ENCODE data around the gene DNAH10.

DNAH10 gene

GRCh38 chr12:123843912-123844748 is 82.0 kb downstream of the DNAH10 start:
- no peak for DNase-seq

DNA sequence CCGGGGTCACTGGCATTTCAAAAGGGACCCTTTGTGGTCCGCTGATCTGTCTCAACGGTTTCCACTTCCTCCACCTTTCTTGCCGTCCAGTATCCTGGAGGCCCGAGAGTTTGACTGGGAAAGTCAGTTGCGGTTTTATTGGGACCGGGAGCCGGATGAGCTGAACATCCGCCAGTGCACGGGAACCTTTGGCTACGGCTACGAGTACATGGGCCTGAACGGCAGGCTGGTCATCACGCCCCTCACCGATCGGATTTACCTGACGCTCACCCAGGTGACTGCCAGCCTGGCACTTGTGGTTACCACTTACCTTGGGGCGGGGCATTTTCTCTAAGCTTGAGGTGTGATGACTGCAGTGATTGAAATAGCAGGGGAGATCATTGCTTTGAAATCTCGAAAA is 83.8 kb downstream of the DNAH10 start:
- no peak for DNase-seq

GRCh38 chr12:123846340-123846739 is 84.2 kb downstream of the DNAH10 start:
- no peak for DNase-seq

DNA sequence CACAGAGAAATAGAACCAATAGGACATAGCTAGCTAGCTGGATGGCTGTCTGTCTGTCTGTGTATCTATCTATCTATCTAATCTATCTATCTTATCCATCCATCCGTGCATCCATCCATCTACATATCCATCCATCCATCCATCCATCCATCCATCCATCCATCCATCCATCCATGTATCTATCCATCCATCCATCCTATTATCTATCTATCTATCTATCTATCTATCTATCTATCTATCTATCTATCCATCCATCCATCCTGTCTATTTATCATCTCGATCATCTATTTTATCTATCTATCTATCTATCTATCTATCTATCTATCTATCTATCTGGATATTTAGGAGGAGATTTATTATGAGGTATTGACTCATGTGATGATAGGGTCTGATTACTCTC is 84.9 kb downstream of the DNAH10 start:
- DNase-seq: no peak

- DNase-seq: no peak
These were observed 85.8 kb downstream of the DNAH10 start for GRCh38 chr12:123847876-123848275.

DNA sequence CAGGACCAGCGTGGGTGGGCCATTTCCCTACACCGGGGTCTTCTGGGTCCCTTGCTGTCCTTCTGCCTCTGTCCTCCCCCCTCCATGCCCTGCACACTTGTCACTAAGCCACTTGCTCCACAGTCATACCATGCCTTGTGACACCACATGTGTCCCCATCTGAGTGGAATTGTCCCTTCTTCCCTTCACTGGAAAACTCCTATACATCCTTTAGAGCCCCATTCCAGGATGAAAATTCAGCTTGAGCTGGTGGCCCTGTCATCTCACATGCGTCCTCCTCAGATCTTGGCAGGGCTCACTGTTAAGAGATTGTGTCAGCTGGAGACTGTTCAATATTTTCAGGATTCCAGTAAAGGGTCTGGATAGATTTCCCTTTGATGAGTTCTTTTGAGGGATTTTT is 87.4 kb downstream of the DNAH10 start:
- DNase-seq: no peak

DNA sequence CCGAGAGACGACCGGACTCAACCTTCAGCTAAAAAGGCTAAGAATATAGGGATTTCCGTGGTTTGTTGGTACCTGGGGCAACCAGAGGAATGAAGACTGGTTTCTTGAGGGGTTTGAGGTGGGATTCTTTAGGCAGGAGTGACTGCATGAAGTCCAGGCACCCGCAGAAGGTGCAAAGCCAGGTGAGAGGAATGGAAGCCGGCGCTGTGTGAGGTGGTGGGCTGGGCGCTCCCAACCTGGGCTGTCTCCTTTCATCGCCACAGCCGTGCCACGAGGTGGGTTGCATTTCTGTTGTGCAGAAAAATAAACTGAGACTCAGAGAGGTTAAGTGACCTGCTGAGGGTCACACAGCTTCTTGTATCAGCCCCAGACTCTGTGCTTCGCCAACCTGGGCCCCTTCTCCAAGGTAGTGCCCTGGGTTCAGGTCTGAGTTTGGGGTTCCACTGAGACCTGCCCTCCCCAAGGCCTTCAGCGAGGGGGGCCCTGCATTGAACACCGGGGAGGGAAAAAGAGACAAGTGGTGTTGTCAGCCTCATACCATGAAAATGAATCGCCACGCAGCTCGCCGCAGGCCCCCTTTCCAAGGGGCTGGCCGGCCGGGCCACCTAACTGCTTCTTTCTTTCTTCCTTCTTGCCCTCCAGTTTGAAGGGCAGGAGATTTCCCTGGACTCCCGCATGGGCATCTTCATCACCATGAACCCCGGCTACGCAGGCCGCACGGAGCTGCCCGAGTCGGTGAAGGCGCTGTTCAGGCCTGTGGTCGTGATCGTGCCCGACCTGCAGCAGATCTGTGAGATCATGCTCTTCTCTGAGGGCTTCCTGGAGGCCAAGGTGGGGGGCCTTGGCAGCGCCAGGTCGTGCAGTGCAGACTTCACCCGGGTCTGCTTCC is 88.4 kb downstream of the DNAH10 start:
- no peak for DNase-seq

GRCh38 chr12:123853396-123854070 is 91.4 kb downstream of the DNAH10 start:
- DNase-seq: no peak

GRCh38 chr12:123854232-123854631 is 92.1 kb downstream of the DNAH10 start:
- DNase-seq: no peak

DNA sequence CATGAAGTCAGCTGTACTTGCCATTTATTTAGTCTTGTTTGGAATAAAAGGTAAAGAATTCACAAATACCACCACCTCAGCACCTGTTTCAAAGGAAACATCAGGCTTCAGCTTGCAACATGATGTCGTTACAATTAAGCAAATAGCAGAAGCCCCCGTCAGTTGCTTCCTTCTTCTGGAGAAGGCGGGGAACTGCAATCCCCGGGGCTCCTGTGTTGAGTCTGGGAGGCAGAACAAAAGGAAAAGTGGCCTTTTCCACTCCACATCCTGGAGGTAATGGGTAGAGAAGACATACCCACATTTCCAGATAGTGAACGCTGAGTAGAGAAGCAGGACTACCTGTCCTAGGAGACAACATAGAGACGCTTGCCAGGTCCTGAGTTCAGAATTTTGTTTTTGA is 92.8 kb downstream of the DNAH10 start:
- DNase-seq: no peak

DNA sequence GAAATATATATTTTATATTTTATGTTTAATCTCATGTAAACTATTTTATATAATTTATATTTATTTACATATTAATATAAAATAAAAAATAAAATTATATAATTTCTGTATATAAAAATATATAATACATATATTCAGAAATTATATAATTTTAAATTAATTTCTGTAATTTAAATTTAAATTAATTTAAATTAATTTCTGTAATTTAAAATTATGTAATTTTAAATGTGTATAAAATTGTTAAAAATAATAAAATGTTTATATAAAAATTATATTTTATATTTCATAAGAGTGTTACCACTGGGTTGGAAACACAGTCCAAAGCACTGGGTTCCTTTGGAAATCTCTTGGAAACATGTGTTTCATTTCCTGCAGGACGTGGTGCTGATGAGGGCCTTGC is 94.6 kb downstream of the DNAH10 start:
- no peak for DNase-seq

- no peak for DNase-seq
These were observed 96.1 kb downstream of the DNAH10 start for GRCh38 chr12:123858176-123858575.

DNA sequence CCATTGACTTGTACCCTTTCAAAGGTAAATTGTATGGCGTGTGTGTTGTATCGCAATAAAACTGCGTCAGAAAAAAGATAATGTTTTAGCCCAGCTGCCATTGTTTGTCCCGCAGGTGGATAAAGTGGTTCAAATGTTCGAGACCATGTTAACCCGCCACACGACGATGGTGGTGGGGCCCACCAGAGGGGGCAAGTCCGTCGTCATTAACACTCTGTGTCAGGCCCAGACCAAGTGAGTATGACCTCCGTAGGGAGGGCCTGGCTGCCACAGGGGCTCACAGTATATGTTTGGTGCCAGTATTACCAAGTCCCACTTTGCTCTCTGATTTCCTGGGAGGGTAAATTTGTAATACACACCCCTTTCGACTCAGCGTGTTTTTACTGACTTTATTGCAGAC is 96.9 kb downstream of the DNAH10 start:
- DNase-seq: no peak

GRCh38 chr12:123860377-123860776 is 98.3 kb downstream of the DNAH10 start:
- DNase-seq: peak in 1 of 51 donors; percentile 15

DNA sequence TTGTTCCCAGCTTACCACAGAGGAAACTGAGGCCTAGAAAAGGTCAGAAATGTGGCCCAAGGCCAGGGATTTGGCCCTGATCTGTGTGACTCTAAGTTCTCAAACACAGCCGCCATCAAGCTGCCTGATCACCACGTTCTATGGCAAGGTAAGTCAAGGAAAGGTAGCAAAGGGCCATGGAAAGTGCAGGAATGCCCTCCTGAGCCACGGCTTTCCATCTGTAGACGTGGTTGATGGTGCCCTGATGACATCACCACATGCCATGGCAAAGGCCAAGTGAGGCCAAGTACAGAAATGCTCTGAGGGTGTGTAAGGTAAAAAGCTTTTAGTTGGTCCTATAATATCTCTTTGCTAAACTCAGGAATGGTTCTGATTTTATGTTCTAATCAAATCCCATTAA is 99.3 kb downstream of the DNAH10 start:
- DNase-seq: no peak

GRCh38 chr12:123867141-123867540 is 105.0 kb downstream of the DNAH10 start:
- no peak for DNase-seq

GRCh38 chr12:123868791-123869190 is 106.7 kb downstream of the DNAH10 start:
- DNase-seq: peak in 2 of 51 donors; percentile 3 to 4

GRCh38 chr12:123873793-123874192 is 111.7 kb downstream of the DNAH10 start:
- no peak for DNase-seq

DNA sequence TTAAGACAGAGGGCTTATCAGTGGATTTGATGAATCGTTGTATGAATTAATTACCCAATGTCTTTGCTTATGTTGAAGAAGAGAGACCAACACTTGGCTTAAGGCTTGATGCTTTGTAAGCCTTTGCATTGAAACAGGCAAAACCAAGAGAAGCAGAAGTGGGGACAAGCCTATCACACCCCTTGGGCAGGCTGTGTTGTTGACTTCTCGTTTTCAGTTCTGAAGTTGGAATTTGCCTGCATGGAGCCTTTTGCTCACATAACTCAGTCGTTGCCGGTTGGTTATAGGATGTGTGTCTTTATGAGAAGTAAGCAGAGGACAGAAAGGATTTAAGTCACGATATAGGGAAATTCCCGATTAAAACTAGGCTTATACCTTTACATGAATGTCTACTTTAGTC is 115.9 kb downstream of the DNAH10 start:
- DNase-seq: no peak

GRCh38 chr12:123879101-123879500 is 117.0 kb downstream of the DNAH10 start:
- no peak for DNase-seq

- DNase-seq: peak in 1 of 51 donors; percentile 11
These were observed 117.6 kb downstream of the DNAH10 start for GRCh38 chr12:123879691-123880090.

- no peak for DNase-seq
These were observed 120.1 kb downstream of the DNAH10 start for GRCh38 chr12:123882161-123882705.

All from hypothalamus (tissue), 51 donors.